GM12874 (cell line): ENCODE data around the gene MAD1L1.

Experiments
- TF ChIP-seq, protein P1 (sequence below): IDR thresholded peaks from 2 replicates; pipeline ENCODE4 v1.5.1; 2011; ENCODE audit warnings: low read depth, mild to moderate bottlenecking, control low read depth, low read length, moderate library complexity; ENCODE audit not compliant: insufficient read depth

Gene MAD1L1

DNA sequence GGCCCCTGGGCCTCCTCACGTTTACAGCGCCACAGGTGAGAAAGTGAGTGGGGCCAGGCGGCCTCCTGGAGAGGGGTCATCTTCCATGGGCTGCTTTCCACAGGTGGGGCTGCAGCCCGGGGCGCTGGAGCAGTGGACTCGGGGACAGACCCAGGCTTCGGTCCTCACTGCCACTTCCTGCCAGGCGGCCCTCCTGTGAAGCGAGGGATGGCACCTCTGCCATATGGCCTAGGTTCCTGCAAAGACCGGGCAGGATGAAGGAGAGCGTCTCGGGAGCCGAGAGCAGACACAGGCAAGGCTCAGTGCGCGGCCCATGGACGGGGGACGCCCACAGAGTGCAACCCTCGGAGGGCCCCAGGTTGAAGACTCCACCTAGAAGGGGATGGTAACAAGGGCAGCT lies 106.8 kb downstream of the MAD1L1 start:
- TF ChIP-seq, protein P1, sequence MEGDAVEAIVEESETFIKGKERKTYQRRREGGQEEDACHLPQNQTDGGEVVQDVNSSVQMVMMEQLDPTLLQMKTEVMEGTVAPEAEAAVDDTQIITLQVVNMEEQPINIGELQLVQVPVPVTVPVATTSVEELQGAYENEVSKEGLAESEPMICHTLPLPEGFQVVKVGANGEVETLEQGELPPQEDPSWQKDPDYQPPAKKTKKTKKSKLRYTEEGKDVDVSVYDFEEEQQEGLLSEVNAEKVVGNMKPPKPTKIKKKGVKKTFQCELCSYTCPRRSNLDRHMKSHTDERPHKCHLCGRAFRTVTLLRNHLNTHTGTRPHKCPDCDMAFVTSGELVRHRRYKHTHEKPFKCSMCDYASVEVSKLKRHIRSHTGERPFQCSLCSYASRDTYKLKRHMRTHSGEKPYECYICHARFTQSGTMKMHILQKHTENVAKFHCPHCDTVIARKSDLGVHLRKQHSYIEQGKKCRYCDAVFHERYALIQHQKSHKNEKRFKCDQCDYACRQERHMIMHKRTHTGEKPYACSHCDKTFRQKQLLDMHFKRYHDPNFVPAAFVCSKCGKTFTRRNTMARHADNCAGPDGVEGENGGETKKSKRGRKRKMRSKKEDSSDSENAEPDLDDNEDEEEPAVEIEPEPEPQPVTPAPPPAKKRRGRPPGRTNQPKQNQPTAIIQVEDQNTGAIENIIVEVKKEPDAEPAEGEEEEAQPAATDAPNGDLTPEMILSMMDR: no peak

- TF ChIP-seq, protein P1: no peak
Measured at GRCh38 chr7:2124604-2125345, 108.0 kb downstream of the MAD1L1 start.

- TF ChIP-seq, protein P1: no peak
Measured at GRCh38 chr7:2123916-2124315, 108.8 kb downstream of the MAD1L1 start.

GRCh38 chr7:2123360-2123759 lies 109.4 kb downstream of the MAD1L1 start:
- TF ChIP-seq, protein P1: no peak

- TF ChIP-seq, protein P1: no peak
Measured at GRCh38 chr7:2122651-2123050, 110.1 kb downstream of the MAD1L1 start.

DNA sequence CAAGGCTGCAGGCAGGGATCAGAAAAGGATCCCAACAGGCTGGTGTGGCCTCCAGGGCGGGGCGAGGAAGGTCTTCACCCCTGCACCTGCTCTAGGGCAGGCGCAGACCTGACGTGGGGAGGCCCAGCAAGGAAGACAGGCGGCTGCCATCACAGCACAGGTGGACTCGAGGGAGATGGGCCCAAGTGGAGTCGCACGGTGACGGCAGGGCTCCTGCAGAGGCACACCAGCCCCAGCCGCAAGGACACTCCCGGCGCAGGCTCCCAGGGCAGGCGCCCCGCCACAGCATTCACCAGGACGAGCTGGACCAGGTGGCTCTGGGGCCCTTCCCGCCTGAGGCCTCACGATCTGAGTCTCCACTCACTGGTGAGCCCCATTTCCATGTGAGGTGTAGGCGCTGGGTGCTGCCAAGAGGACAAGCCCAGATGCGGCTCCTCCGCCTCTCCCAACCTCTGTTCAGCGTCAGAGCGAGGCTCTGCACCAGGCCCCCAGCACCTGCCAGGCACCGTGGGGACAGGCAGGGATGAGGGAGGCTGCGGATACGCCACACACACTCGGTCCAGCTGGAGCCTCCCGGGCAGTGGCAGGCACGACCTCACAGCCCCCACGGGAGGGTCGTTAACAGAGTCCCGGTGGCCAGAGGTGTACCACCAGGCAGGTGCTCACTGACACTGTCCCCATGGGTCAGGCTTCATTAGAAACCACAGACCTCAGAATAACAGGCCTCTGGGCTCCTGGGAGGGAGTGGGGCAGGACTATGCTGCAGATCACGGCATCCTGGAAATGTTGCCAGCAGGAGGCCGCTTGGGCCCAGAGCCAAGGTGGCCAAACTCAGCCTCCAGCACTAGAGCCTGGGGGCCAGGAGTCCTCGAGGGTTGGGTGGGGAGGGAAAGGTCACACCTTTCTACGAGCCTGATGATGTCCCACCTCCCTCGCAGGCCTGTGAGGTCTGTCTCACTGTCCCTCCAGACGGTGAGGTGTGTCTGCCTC lies 111.6 kb downstream of the MAD1L1 start:
- TF ChIP-seq, protein P1: no peak

GRCh38 chr7:2120251-2120660 lies 112.5 kb downstream of the MAD1L1 start:
- TF ChIP-seq, protein P1: no peak
